ENCODE results near the gene F10.
"Not testable (repeated sequence)": the region's sequence is repeated elsewhere in the genome, so short reads cannot be mapped to it uniquely, and the experiment has no call there.

The F10 gene

GRCh38 chr13:113122550-113123225 lies at the start of gene F10:
Gene F10 (plus strand): TSS chr13:113122799. CDS start chr13:113122856, 57 bp downstream.
- no peak for DNase-seq

- DNase-seq, result no peak
Measured at GRCh38 chr13:113073942-113074341, 48.7 kb upstream of the F10 start.

DNA sequence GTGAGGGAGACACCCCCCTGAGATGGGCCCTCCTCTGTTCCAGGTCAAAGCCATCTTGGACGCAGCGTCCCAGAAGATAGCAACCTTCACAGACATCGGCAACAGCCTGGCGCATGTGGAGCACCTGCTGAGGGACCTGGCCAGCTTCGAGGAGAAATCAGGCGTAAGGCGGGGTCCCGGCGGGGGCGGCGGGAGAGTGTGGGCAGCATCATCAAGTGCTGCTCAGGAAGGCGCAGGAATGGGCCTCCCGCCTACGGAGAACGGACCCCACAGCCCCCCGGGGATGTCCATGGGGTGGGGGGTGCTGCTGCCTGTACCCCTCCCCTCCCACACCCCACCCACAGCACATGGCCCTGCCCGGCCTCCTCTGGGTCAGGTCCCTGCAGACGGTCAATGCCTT lies 48.2 kb upstream of the F10 start:
- no peak for DNase-seq

DNA sequence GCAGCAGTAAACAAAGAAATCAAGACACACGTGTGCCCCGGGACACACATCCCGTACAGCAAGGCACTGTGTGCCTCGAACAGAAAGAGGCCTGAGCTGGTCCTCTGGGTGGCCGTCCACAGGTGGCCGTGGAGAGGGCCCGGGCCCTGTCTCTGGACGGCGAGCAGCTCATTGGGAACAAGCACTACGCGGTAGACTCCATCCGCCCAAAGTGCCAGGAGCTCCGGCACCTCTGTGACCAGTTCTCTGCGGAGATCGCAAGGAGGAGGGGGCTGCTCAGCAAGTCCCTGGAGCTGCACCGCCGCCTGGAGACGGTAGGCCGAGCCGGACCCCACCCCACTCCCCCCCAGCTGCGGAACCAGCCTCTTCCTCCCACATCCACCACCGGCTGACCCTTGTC lies 47.7 kb upstream of the F10 start:
- no peak for DNase-seq

GRCh38 chr13:113075711-113076110 lies 46.9 kb upstream of the F10 start:
- DNase-seq, result no peak

DNA sequence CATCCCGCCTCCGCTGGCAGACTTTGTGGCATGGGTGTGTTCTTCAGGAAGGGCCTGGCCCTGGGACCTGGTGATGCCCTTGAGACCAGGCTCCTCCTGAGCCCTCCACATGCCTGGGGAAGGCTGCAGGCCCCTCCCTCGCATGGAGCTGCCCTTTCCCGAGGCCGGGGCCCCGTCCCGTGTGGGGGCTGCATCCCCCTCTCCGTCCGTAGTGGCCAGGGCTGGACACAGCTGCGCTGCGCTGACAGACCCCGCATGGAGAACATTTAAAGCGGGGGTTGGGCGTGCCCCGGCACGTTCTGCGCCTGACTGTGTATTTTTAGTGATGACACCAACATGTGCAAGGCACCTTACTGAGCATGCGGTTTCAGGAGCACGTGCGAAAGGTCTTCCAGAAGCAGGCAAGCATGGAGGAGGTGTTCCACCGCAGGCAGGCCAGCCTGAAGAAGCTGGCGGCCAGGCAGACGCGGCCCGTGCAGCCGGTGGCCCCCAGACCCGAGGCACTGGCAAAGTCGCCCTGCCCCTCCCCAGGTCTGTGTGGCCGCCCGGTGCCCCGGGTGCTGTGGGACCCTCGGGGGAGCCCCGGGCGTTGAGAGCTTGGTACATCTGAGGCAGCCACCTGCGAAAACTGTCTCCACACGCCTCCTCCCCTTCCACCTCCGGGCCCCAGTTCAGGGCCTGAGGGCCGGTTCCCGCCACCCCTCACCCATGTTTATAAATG lies 45.8 kb upstream of the F10 start:
- no peak for DNase-seq

- DNase-seq, result no peak
Measured at GRCh38 chr13:113077566-113077952, 45.0 kb upstream of the F10 start.

- DNase-seq, result no peak
Measured at GRCh38 chr13:113077953-113078901, 44.4 kb upstream of the F10 start.

GRCh38 chr13:113078902-113079780 lies 43.5 kb upstream of the F10 start:
- no peak for DNase-seq

DNA sequence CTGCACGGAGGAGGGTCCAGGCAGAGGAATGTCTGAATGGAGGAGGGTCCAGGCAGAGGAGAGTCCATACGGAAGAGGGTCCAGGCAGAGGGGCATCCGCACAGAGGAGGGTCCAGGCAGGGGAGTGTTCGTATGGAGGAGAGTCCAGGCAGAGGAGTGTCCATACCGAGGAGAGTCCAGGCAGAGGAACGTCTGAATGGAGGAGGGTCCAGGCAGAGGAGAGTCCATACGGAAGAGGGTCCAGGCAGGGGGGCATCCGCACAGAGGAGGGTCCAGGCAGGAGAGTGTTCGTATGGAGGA lies 42.9 kb upstream of the F10 start:
- DNase-seq, result not testable (repeated sequence)

- DNase-seq, result no peak
Measured at GRCh38 chr13:113080361-113080831, 42.2 kb upstream of the F10 start.

GRCh38 chr13:113080901-113081521 lies 41.6 kb upstream of the F10 start:
- no peak for DNase-seq

GRCh38 chr13:113082198-113083021 lies 40.2 kb upstream of the F10 start:
- no peak for DNase-seq

DNA sequence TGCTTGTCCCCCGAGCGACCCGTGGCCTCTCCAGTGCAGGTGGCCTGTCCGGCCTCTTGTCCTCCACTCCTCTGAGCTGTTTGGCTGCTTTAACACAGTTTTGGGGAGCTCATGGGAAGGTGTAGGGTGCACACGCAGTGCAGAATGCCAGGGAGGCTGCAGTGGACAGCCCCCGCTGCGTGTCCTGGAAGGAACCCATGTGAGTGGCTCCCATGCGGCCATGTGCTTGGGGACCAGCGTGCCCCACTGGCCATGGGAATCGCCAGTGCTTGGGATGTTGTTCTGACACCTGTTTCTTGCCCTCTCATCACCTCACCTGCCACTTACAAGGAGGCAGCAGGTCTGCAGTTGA lies 39.6 kb upstream of the F10 start:
- no peak for DNase-seq

GRCh38 chr13:113083402-113084061 lies 39.1 kb upstream of the F10 start:
- DNase-seq, result peak; percentile 51

DNA sequence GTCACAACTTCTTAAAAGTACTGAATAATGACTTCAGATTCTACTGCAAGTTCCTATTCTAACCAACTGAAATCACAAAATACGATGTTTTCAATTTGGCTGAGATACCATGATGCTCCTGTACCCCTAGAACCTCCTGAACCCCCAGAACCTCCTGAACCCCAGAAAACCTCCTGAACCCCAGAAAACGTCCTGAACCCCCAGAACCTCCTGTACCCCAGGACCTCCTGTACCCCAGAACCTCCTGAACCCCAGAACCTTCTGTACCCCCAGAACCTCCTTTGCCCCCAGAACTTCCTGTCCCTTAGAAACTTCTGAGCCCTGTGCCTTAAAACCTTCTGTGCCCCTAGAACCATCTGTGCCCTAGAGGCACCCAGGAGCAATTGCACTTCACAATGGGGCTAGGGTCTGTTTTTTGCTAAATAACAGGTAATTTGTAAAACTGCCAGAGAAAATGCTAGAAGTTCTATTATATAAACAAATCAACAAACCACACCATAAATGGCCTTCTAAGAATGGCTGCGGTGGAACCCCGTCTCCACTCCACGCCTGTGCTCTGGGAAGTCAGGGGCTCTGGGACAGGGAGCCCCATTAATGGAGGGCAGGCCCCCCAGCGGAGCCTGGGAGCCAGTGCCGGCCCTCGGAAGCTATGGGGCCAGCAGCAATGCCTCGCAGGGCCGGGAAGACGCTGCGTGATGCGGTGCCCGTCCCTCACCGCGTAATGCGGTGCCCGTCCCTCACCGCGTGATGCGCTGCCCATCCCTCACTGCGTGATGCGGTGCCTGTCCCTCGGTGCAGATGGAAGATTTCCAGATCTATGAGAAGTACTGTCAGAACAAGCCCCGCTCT lies 38.3 kb upstream of the F10 start:
- DNase-seq, result no peak

- no peak for DNase-seq
Measured at GRCh38 chr13:113084943-113085540, 37.6 kb upstream of the F10 start.

- no peak for DNase-seq
Measured at GRCh38 chr13:113086031-113086750, 36.4 kb upstream of the F10 start.
